CD4-positive, alpha-beta memory T cell (primary cell): ENCODE measurements around the gene LRFN5. TPM values are rescaled to one million over a fixed set of nuclear protein-coding genes. Genes with fewer than 3 reads are reported as not detected.
"Not testable (repeated sequence)": the region's sequence is repeated elsewhere in the genome, so short reads cannot be mapped to it uniquely, and the experiment has no call there.

Source experiments
- CTCF ChIA-PET: fragments of 350-600 bp; sonication (Branson Sonifier 250); formaldehyde crosslinking; loops from one replicate; lab custom pipeline; 2021; ENCODE audit warnings: inconsistent platforms; ENCODE audit not compliant: partially characterized antibody; lab: Charles Lee
- POLR2A ChIA-PET: fragments of 350-600 bp; sonication (Branson Sonifier 250); formaldehyde crosslinking; loops from one replicate; lab custom pipeline; 2021; ENCODE audit not compliant: partially characterized antibody; lab: Charles Lee
- DNase-seq, 5 donors: peaks; one replicate each; pipeline versions ENCODE4 v3.0.0 to v3.0.0-alpha.2; 2020 to 2022; ENCODE audit warnings: mixed read lengths in 1 of 5
- H3K27ac ChIP-seq: one replicate; pipeline ENCODE4 v1.7.0; 2013; ENCODE audit warnings: low read depth, low read length
- H3K27me3 ChIP-seq: 2 replicates; pipeline ENCODE4 v1.7.0; 2013; ENCODE audit warnings: mild to moderate bottlenecking, low read length, moderate library complexity; ENCODE audit not compliant: insufficient read depth
- H3K36me3 ChIP-seq: 2 replicates; pipeline ENCODE4 v1.7.0; 2013; ENCODE audit warnings: mild to moderate bottlenecking, low read length, moderate library complexity; ENCODE audit not compliant: insufficient read depth
- H3K4me1 ChIP-seq: 2 replicates; pipeline ENCODE4 v1.7.0; 2013; ENCODE audit warnings: mild to moderate bottlenecking, low read length, moderate library complexity; ENCODE audit not compliant: insufficient read depth
- H3K4me3 ChIP-seq, 2 donors: one replicate each; pipeline ENCODE4 v1.7.0; 2013; ENCODE audit warnings: low read length in 2 of 2, mild to moderate bottlenecking in 1 of 2
- H3K9me3 ChIP-seq, 2 donors: one replicate each; pipeline ENCODE4 v1.7.0; 2013; ENCODE audit warnings: low read length in 2 of 2, control low read depth in 1 of 2; ENCODE audit not compliant: control insufficient read depth in 1 of 2
- H3K27ac Mint-ChIP-seq, 7 donors: one replicate each; pipeline ENCODE4 v1.8.0; 2020 to 2021; ENCODE audit warnings: mixed read lengths in 7 of 7, mild to moderate bottlenecking in 6 of 7, inconsistent platforms in 3 of 7, moderate library complexity in 3 of 7
- H3K27me3 Mint-ChIP-seq, 2 donors: one replicate each; pipeline ENCODE4 v1.8.0; 2020 to 2021; ENCODE audit warnings: mixed read lengths in 2 of 2
- H3K36me3 Mint-ChIP-seq, 2 donors: one replicate each; pipeline ENCODE4 v1.8.0; 2020 to 2021; ENCODE audit warnings: mixed read lengths in 2 of 2, inconsistent platforms in 1 of 2, mild to moderate bottlenecking in 1 of 2
- H3K4me1 Mint-ChIP-seq, 4 donors: one replicate each; pipeline ENCODE4 v1.8.0; 2020 to 2021; ENCODE audit warnings: mixed read lengths in 4 of 4, mild to moderate bottlenecking in 1 of 4
- H3K4me3 Mint-ChIP-seq, 8 donors: one replicate each; pipeline ENCODE4 v1.8.0; 2020 to 2021; ENCODE audit warnings: mixed read lengths in 8 of 8, mild to moderate bottlenecking in 7 of 8, moderate library complexity in 6 of 8, inconsistent platforms in 3 of 8
- H3K9me3 Mint-ChIP-seq, 8 donors: one replicate each; pipeline ENCODE4 v1.8.0; 2020 to 2021; ENCODE audit warnings: mixed read lengths in 8 of 8, mild to moderate bottlenecking in 5 of 8, inconsistent platforms in 3 of 8, moderate library complexity in 1 of 8
- intact Hi-C: fragments of 100-400 bp; cut with micrococcal nuclease; formaldehyde crosslinking; loops from one replicate; pipeline ENCODE4 v1.15.1; 2023
- polyA plus RNA-seq, 2 donors: library from polyadenylated mRNA; unstranded; fragments of 300-500 nt; fragmentation: Illumina TruSeq; gene quantifications; one replicate each; pipeline ENCODE4 v1.2.3, GENCODE V29; 2021
- total RNA-seq, 2 experiments: library from RNA; stranded (reverse); gene quantifications; one replicate each; pipeline ENCODE4 v1.2.3, GENCODE V29; 2021

The LRFN5 gene
- total RNA-seq (not detected), polyA plus RNA-seq (not detected)

GRCh38 chr14:41606532-41607303 lies at the start of gene LRFN5:
LRFN5 (plus strand) TSS chr14:41606876.
- Histone ChIP-seq H3K36me3 (no peaks in the 10 kb centered on the region), H3K4me1 (peaks cover 42% of the 10 kb centered on the region), H3K27ac (no peak within 1 kb of the TSS), H3K9me3 (no peaks in the 10 kb centered on the region), H3K27me3 (peaks cover 34% of the 10 kb centered on the region), H3K4me3 (peak within 1 kb of the TSS in 1 of 2 donors; percentile 32)
- no peak within 1 kb of the TSS for H3K27ac Mint-ChIP-seq
- intact Hi-C loops: no loop called here
- peaks cover 13 to 55% (median 39%) of the 10 kb centered on the region in 4 donors for H3K4me1 Mint-ChIP-seq
- CTCF ChIA-PET: no interaction called here
- peaks cover 0 to 3% (median 0%) of the 10 kb centered on the region in 8 donors for H3K9me3 Mint-ChIP-seq
- H3K36me3 Mint-ChIP-seq: no peaks in the 10 kb centered on the region
- peak within 1 kb of the TSS; percentile 60 to 83 (median 76) for H3K4me3 Mint-ChIP-seq
- POLR2A ChIA-PET: no interaction called here
- DNase-seq: no peak
- peaks cover 55 to 58% of the 10 kb centered on the region in 2 donors for H3K27me3 Mint-ChIP-seq

GRCh38 chr14:41558490-41558889 lies 48.2 kb upstream of the LRFN5 start:
- Histone ChIP-seq H3K4me1 (no peaks in the 10 kb centered on the region), H3K4me3 (no peak overlapping the region), H3K36me3 (no peaks in the 10 kb centered on the region), H3K27ac (no peak overlapping the region), H3K9me3 (no peaks in the 10 kb centered on the region), H3K27me3 (no peaks in the 10 kb centered on the region)
- no peak overlapping the region for H3K4me3 Mint-ChIP-seq
- CTCF ChIA-PET: no interaction called here
- no peaks in the 10 kb centered on the region for H3K36me3 Mint-ChIP-seq
- no peaks in the 10 kb centered on the region for H3K4me1 Mint-ChIP-seq
- no peak overlapping the region for H3K27ac Mint-ChIP-seq
- H3K27me3 Mint-ChIP-seq: no peaks in the 10 kb centered on the region
- peaks cover 0 to 2% (median 0%) of the 10 kb centered on the region in 8 donors for H3K9me3 Mint-ChIP-seq
- intact Hi-C loops: no loop called here
- no peak for DNase-seq
- POLR2A ChIA-PET: no interaction called here

- H3K9me3 ChIP-seq, H3K36me3 ChIP-seq, CTCF ChIA-PET, POLR2A ChIA-PET, H3K36me3 Mint-ChIP-seq, H3K9me3 Mint-ChIP-seq, DNase-seq, H3K27me3 Mint-ChIP-seq, H3K4me3 Mint-ChIP-seq, H3K4me1 ChIP-seq, H3K27ac Mint-ChIP-seq, H3K27me3 ChIP-seq, H3K4me3 ChIP-seq, H3K27ac ChIP-seq, H3K4me1 Mint-ChIP-seq, intact Hi-C loops: not testable (repeated sequence)
These were observed 39.8 kb upstream of the LRFN5 start for GRCh38 chr14:41566864-41567263.

- no peaks in the 10 kb centered on the region for H3K36me3 Mint-ChIP-seq
- Histone ChIP-seq H3K4me1 (no peaks in the 10 kb centered on the region), H3K36me3 (no peaks in the 10 kb centered on the region), H3K9me3 (no peaks in the 10 kb centered on the region), H3K27me3 (no peaks in the 10 kb centered on the region), H3K27ac (no peak overlapping the region), H3K4me3 (no peak overlapping the region)
- ChIA-PET CTCF (no interaction called here), POLR2A (no interaction called here)
- peaks cover 0 to 7% (median 2%) of the 10 kb centered on the region in 8 donors for H3K9me3 Mint-ChIP-seq
- no peak for DNase-seq
- intact Hi-C loops: no loop called here
- no peaks in the 10 kb centered on the region for H3K4me1 Mint-ChIP-seq
- H3K27ac Mint-ChIP-seq: no peak overlapping the region
- H3K4me3 Mint-ChIP-seq: no peak overlapping the region
- no peaks in the 10 kb centered on the region for H3K27me3 Mint-ChIP-seq
These were observed 37.7 kb upstream of the LRFN5 start for GRCh38 chr14:41568979-41569378.

GRCh38 chr14:41570415-41571155 lies 36.1 kb upstream of the LRFN5 start:
- no peaks in the 10 kb centered on the region for H3K27me3 ChIP-seq
- no peaks in the 10 kb centered on the region for H3K36me3 ChIP-seq
- Mint-ChIP-seq H3K4me1 (no peaks in the 10 kb centered on the region), H3K4me3 (no peak overlapping the region), H3K9me3 (peaks cover 0 to 7% (median under 1%) of the 10 kb centered on the region in 8 donors), H3K27ac (no peak overlapping the region), H3K27me3 (peaks cover 0 to 2% of the 10 kb centered on the region in 2 donors), H3K36me3 (no peaks in the 10 kb centered on the region)
- H3K4me3 ChIP-seq: no peak overlapping the region
- DNase-seq: no peak
- ChIA-PET POLR2A (no interaction called here), CTCF (no interaction called here)
- no peak overlapping the region for H3K27ac ChIP-seq
- intact Hi-C loops: no loop called here
- no peaks in the 10 kb centered on the region for H3K4me1 ChIP-seq
- H3K9me3 ChIP-seq: no peaks in the 10 kb centered on the region

GRCh38 chr14:41586237-41586636 lies 20.4 kb upstream of the LRFN5 start:
- Mint-ChIP-seq H3K4me3 (no peak overlapping the region), H3K4me1 (no peaks in the 10 kb centered on the region), H3K36me3 (no peaks in the 10 kb centered on the region), H3K9me3 (peaks cover 0 to 6% (median 0%) of the 10 kb centered on the region in 8 donors), H3K27ac (no peak overlapping the region), H3K27me3 (peaks cover 0 to 3% of the 10 kb centered on the region in 2 donors)
- Histone ChIP-seq H3K36me3 (no peaks in the 10 kb centered on the region), H3K4me3 (no peak overlapping the region), H3K4me1 (no peaks in the 10 kb centered on the region), H3K27ac (no peak overlapping the region), H3K27me3 (no peaks in the 10 kb centered on the region), H3K9me3 (no peaks in the 10 kb centered on the region)
- POLR2A ChIA-PET: no interaction called here
- intact Hi-C loops: no loop called here
- CTCF ChIA-PET: no interaction called here
- DNase-seq: no peak

- H3K4me3 ChIP-seq: no peak overlapping the region
- peaks cover 2 to 4% of the 10 kb centered on the region in 2 donors for H3K27me3 Mint-ChIP-seq
- H3K27ac Mint-ChIP-seq: no peak overlapping the region
- no peaks in the 10 kb centered on the region for H3K36me3 Mint-ChIP-seq
- no peak overlapping the region for H3K4me3 Mint-ChIP-seq
- no peak overlapping the region for H3K27ac ChIP-seq
- ChIA-PET CTCF (no interaction called here), POLR2A (no interaction called here)
- H3K4me1 Mint-ChIP-seq: peaks cover 0 to 2% (median 0%) of the 10 kb centered on the region in 4 donors
- intact Hi-C loops: no loop called here
- no peaks in the 10 kb centered on the region for H3K9me3 ChIP-seq
- DNase-seq: no peak
- H3K36me3 ChIP-seq: no peaks in the 10 kb centered on the region
- no peaks in the 10 kb centered on the region for H3K4me1 ChIP-seq
- no peaks in the 10 kb centered on the region for H3K27me3 ChIP-seq
- peaks cover 0 to 3% (median 0%) of the 10 kb centered on the region in 8 donors for H3K9me3 Mint-ChIP-seq
These were observed 9.0 kb upstream of the LRFN5 start for GRCh38 chr14:41597647-41598046.
